Sigmoid colon (tissue), 7 donors: ENCODE data around the gene SENP2. TPM values are rescaled to one million over a fixed set of nuclear protein-coding genes. Genes with fewer than 3 reads are reported as not detected.
A peak's percentile ranks its signal among the peaks of the same experiment; 100 is the strongest.
"Not testable (repeated sequence)": the region's sequence is repeated elsewhere in the genome, so short reads cannot be mapped to it uniquely, and the experiment has no call there.

ENCODE experiments used
- DNase-seq: peaks from one replicate; pipeline ENCODE4 v3.0.0-alpha.2; 2019
- H3K27ac ChIP-seq, 4 donors: fragments of 200-600 bp; sonication (generic); one replicate each; pipeline ENCODE4 v1.5.1; 2016 to 2019; ENCODE audit warnings: mild to moderate bottlenecking in 1 of 4
- H3K27me3 ChIP-seq, 3 donors: fragments of 200-600 bp; sonication (generic); one replicate each; pipeline ENCODE4 v1.5.1; 2019; ENCODE audit warnings: mild to moderate bottlenecking in 1 of 3
- H3K36me3 ChIP-seq, 4 donors: fragments of 200-600 bp; sonication (generic); one replicate each; pipeline ENCODE4 v1.5.1; 2016 to 2019
- H3K4me1 ChIP-seq, 4 donors: fragments of 200-600 bp; sonication (generic); one replicate each; pipeline ENCODE4 v1.5.1; 2017 to 2019
- H3K4me3 ChIP-seq, 4 donors: fragments of 200-600 bp; sonication (generic); one replicate each; pipeline ENCODE4 v1.5.1; 2017 to 2019; ENCODE audit warnings: mild to moderate bottlenecking in 2 of 4, moderate library complexity in 1 of 4
- H3K9me3 ChIP-seq, 4 donors: fragments of 200-600 bp in 3 of 4; sonication (generic) in 3 of 4; one replicate each; pipeline versions ENCODE4 v1.5.1 to v1.6.1; 2013 to 2019
- EP300 ChIP-seq, 4 donors: sonication (generic); formaldehyde crosslinking; IDR thresholded peaks; one replicate each; pipeline ENCODE4 v1.6.1; 2017; ENCODE audit warnings: antibody characterized with exemption in 4 of 4
- POLR2A ChIP-seq, 2 donors: fragments of 450-650 bp; IDR thresholded peaks; one replicate each; pipeline ENCODE4 v1.6.1; 2016; ENCODE audit warnings: antibody characterized with exemption in 2 of 2, mild to moderate bottlenecking in 2 of 2, moderate library complexity in 2 of 2
- POLR2AphosphoS5 ChIP-seq, 4 donors: sonication (generic); formaldehyde crosslinking; IDR thresholded peaks; one replicate each; pipeline ENCODE4 v1.6.1; 2017; ENCODE audit warnings: antibody characterized with exemption in 4 of 4
- WGBS, 2 donors: extraction: QIAGEN DNeasy Blood & Tissue Kit; methylation state at CpG; one replicate each; pipeline ENCODE4 v1.1.7; 2013; 5-methylcytosine and 5-hydroxymethylcytosine counted together
- intact Hi-C: fragments of 100-400 bp; cut with DNase I; formaldehyde crosslinking; loops from one replicate; pipeline ENCODE4 v1.15.1; 2023
- polyA plus RNA-seq, 3 donors: library from polyadenylated mRNA; stranded (reverse); fragments of 200-250 nt; gene quantifications; one replicate each; pipeline ENCODE4 v1.2.3, GENCODE V29; 2013
- total RNA-seq, 4 donors: library from RNA; depleted of rRNA; stranded (reverse); fragments of >200 nt; gene quantifications; one replicate each; pipeline ENCODE4 v1.1.0, GENCODE V29; 2016
- TF ChIP-seq, protein P1 (sequence below), 4 experiments: fragments of 450-650 bp in 3 of 4; fragments of 200-600 bp in 1 of 4; IDR thresholded peaks; one replicate each; pipeline ENCODE4 v1.5.1; 2016 to 2019; ENCODE audit warnings: antibody characterized with exemption in 4 of 4, mild to moderate bottlenecking in 3 of 4, moderate library complexity in 2 of 4
- donor health status: healthy with polysubstance abuse.
- donor health status: Bipolar disorder and iron deficiency.
- donor health status: healthy.

The SENP2 gene
- total and polyA plus RNA-seq, 7 donors, result 9.0 to 28.5 (median 24.8) TPM

DNA sequence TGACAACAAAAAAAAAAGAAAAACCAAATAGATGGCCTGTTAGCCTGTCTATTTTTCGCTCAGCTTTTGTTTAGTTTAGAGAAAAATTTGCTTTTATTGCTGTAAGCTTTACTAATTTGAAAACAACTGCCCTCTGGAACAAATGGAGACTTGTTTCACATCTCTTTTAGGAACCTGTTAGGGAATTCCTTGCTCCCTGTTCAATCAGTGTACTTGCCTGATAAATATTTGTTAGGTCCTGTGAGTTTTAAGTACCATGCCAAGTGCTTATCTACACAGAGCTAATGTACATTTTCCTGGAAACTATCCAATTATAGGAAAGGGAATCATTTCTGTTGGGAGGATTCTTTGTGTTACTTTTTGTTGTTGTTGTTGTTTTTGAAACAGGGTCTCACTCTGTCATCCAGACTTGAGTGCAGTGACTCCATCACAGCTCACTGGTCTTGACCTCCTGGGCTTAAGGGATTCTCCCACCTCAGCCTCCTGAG is 30.2 kb upstream of the SENP2 start:
- DNase-seq, result no peak
- H3K27me3 ChIP-seq, result peaks cover 0 to 13% (median 0%) of the 10 kb centered on the region in 3 donors
- no peaks in the 10 kb centered on the region for H3K4me1 ChIP-seq
- WGBS, 2 donors, result 11 to 50% methylated on average over 1 of the region's 1 CpG
- H3K36me3 ChIP-seq, result no peaks in the 10 kb centered on the region
- H3K4me3 ChIP-seq, result no peak overlapping the region
- TF ChIP-seq POLR2A (IDR thresholded peaks at IDR 0.05), result no peak
- TF ChIP-seq, protein P1, sequence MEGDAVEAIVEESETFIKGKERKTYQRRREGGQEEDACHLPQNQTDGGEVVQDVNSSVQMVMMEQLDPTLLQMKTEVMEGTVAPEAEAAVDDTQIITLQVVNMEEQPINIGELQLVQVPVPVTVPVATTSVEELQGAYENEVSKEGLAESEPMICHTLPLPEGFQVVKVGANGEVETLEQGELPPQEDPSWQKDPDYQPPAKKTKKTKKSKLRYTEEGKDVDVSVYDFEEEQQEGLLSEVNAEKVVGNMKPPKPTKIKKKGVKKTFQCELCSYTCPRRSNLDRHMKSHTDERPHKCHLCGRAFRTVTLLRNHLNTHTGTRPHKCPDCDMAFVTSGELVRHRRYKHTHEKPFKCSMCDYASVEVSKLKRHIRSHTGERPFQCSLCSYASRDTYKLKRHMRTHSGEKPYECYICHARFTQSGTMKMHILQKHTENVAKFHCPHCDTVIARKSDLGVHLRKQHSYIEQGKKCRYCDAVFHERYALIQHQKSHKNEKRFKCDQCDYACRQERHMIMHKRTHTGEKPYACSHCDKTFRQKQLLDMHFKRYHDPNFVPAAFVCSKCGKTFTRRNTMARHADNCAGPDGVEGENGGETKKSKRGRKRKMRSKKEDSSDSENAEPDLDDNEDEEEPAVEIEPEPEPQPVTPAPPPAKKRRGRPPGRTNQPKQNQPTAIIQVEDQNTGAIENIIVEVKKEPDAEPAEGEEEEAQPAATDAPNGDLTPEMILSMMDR (IDR thresholded peaks at IDR 0.05), result no peak
- no peak for TF ChIP-seq EP300 (IDR thresholded peaks at IDR 0.05)
- no peak for TF ChIP-seq POLR2AphosphoS5 (IDR thresholded peaks at IDR 0.05)
- H3K27ac ChIP-seq, result no peak overlapping the region
- H3K9me3 ChIP-seq, result no peaks in the 10 kb centered on the region
- intact Hi-C loops, result loop anchor here (10.0 kb wide), 1 partner anchor 191 kb away; the partner anchor contains the start of gene MAP3K13

DNA sequence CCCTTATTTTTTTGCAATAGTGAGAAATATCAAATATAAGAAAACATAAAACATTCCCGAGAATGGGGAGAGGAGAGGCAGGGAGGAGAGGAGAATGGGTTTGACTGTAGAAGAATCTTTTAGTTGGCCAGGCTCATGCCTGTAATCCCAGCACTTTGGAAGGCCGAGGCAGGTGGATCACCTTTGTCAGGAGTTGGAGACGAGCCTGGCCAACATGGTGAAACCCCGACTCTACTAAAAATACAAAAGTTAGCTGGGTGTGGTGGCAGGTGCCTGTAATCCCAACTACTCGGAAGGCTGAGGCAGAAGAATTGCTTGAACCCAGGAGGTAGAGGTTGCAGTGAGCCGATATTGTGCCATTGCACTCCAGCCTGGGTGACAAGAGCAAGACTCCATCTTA is 29.5 kb upstream of the SENP2 start:
- not testable (repeated sequence) for H3K27ac ChIP-seq, H3K4me1 ChIP-seq, H3K4me3 ChIP-seq, DNase-seq, H3K36me3 ChIP-seq, H3K9me3 ChIP-seq
- 18 to 78% methylated on average over 6 of the region's 6 CpGs for WGBS, 2 donors
- H3K27me3 ChIP-seq, result peaks cover 0 to 17% (median 0%) of the 10 kb centered on the region in 3 donors
- intact Hi-C loops, result loop anchor here (10.0 kb wide), 1 partner anchor 192 kb away; the partner anchor contains the start of gene MAP3K13

DNA sequence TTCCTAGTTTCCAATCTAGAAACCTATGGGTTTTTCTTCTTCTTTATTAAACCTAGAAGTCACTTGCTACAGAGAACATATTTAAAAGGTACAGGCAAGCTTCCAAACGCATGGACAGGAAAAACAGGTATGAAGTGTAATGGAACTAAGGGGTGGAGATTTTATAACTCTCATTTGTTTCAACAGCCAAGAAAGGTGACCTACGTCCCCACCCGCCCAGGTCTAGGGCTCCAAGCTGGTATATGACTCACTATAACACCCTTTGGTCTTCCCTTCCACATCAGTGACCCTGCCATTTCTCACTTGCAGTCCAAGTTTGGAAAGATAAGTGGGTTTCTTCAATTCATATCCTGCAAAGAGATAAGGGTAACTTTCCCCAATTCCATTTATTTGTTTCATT is 27.7 kb upstream of the SENP2 start:
- DNase-seq, result no peak
- intact Hi-C loops, result loop anchor here (10.0 kb wide), 1 partner anchor 194 kb away; the partner anchor contains the start of gene MAP3K13
- TF ChIP-seq POLR2A (IDR thresholded peaks at IDR 0.05) (no peak), EP300 (IDR thresholded peaks at IDR 0.05) (no peak), POLR2AphosphoS5 (IDR thresholded peaks at IDR 0.05) (no peak)
- TF ChIP-seq, protein P1 (IDR thresholded peaks at IDR 0.05), result no peak
- peaks cover 0 to 17% (median 0%) of the 10 kb centered on the region in 3 donors for H3K27me3 ChIP-seq
- H3K36me3 ChIP-seq, result no peaks in the 10 kb centered on the region
- no peak overlapping the region for H3K4me3 ChIP-seq
- H3K27ac ChIP-seq, result peak overlapping the region in 1 of 4 donors; percentile 12
- no peaks in the 10 kb centered on the region for H3K4me1 ChIP-seq
- no peaks in the 10 kb centered on the region for H3K9me3 ChIP-seq
- 13 to 65% methylated on average over 3 of the region's 3 CpGs for WGBS, 2 donors

DNA sequence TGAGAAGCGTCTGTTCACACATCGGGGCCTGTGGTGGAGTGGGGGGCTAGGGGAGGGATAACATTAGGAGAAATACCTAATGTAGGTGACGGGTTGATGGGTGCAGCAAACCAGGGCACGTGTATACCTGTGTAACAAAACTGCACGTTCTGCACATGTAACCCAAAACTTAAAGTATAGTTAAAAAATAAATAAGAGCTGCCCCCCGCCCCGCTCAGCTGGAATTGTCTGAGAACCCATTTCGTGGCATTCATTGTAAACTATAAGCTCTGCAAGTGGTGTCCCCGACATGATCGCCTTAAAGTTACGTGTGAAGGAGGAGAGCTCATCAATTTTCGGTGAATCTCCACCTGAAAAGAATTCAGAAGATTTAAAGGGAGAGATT is 26.4 kb upstream of the SENP2 start:
- Histone ChIP-seq H3K4me3 (no peak overlapping the region), H3K9me3 (no peaks in the 10 kb centered on the region), H3K27me3 (peaks cover 0 to 17% (median 0%) of the 10 kb centered on the region in 3 donors), H3K27ac (no peak overlapping the region), H3K36me3 (no peaks in the 10 kb centered on the region), H3K4me1 (no peaks in the 10 kb centered on the region)
- TF ChIP-seq POLR2A (IDR thresholded peaks at IDR 0.05), result no peak
- no peak for TF ChIP-seq EP300 (IDR thresholded peaks at IDR 0.05)
- TF ChIP-seq, protein P1 (IDR thresholded peaks at IDR 0.05), result no peak
- no peak for DNase-seq
- intact Hi-C loops, result loop anchor here (10.0 kb wide), 1 partner anchor 195 kb away; the partner anchor contains the start of gene MAP3K13
- whole genome bisulfite sequencing, 2 donors, result 85 to 88% methylated on average over 12 of the region's 12 CpGs

DNA sequence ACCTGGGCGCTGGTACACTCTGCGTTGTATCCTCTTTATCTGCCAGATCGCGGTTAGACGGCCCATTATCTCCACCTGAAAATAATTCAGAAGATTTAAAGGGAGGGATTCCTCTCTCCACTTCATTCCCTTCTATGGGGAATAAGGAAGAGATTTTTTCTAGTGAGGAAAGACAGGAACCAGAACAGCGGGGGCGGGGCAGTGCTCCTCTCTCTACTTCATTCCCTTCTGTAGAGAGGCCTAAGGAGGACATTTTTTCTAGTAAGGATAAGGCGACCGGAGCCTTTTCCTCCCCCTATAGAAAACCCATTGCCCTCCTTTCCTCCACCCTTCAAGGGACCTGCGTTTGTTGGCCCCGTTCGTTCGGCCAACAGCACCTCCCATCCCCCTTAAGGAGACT is 25.4 kb upstream of the SENP2 start:
- H3K27me3 ChIP-seq, result peaks cover 0 to 17% (median 0%) of the 10 kb centered on the region in 3 donors
- no peaks in the 10 kb centered on the region for H3K9me3 ChIP-seq
- intact Hi-C loops, result no loop called here
- H3K36me3 ChIP-seq, result no peaks in the 10 kb centered on the region
- WGBS, 2 donors, result 93% methylated on average over 13 of the region's 13 CpGs
- H3K27ac ChIP-seq, result no peak overlapping the region
- no peak for TF ChIP-seq POLR2AphosphoS5 (IDR thresholded peaks at IDR 0.05)
- TF ChIP-seq, protein P1 (IDR thresholded peaks at IDR 0.05), result no peak
- no peak for TF ChIP-seq POLR2A (IDR thresholded peaks at IDR 0.05)
- TF ChIP-seq EP300 (IDR thresholded peaks at IDR 0.05), result no peak
- no peak for DNase-seq
- H3K4me3 ChIP-seq, result no peak overlapping the region
- no peaks in the 10 kb centered on the region for H3K4me1 ChIP-seq
